ENCODE results near the gene AGAP3.
"Not testable (repeated sequence)": the region's sequence is repeated elsewhere in the genome, so short reads cannot be mapped to it uniquely, and the experiment has no call there.

The AGAP3 gene

DNA sequence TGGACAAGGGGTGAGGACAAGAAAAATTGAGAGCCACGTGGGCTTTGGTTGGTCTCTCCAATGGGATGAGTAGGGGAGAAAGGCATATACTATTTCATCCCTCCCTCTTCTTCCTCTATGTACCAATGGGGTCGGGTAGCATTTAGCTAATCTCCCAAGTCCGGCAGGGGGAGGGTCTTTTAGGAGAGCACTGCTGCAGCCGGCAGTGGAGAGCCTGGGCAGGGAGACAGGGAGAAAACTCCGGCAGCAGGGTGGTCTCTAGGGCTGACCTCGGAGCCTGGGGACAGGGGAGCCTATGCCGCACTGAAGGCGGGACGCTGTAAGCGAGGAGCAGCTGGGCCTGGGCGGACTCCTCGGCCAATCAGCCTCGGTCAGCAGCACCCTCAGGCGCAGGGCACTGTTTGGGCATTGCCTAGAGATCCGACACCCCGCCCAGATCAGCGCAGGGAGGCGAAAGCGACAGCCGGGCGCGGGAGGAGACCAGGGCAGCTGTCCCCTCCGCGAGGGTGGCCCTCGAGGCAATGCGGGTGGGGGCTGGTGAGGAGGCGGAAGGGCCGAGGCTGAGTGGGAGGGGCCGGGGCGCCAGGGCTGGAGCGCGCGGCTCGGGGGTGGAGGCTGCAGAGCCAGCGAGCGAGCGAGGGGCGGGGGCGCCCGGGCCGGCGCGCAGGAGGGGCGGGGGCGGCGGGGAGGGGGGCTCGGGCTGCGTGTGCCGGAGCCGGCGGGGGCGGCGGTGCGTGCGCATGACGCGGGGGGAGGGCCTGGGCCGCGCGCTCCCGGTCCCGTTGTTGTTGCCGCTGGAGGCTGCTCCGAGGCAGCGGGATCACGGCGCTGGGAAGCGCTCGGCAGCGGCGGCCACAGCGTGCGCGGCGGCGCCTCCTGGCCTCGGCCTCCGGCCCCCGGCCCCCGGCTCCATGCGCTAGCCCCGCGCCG lies at the start of gene AGAP3:
Gene AGAP3 (plus strand): TSS at position 785 of the 930 bp plus-strand sequence. CDS start 267 bp downstream, outside the sequence.
- H3K4me3 ChIP-seq (ENCODE audit: low read depth, low read length): peak within 1 kb of the TSS; percentile 63
- peak; percentile 50 for TF ChIP-seq MAX (IDR thresholded peaks at IDR 0.05; ENCODE audit: low read depth, low read length)
- peak; percentile 92 for TF ChIP-seq POLR2A (IDR thresholded peaks at IDR 0.05; ENCODE audit: extremely low read depth, insufficient read length)
- TF ChIP-seq, protein P1, sequence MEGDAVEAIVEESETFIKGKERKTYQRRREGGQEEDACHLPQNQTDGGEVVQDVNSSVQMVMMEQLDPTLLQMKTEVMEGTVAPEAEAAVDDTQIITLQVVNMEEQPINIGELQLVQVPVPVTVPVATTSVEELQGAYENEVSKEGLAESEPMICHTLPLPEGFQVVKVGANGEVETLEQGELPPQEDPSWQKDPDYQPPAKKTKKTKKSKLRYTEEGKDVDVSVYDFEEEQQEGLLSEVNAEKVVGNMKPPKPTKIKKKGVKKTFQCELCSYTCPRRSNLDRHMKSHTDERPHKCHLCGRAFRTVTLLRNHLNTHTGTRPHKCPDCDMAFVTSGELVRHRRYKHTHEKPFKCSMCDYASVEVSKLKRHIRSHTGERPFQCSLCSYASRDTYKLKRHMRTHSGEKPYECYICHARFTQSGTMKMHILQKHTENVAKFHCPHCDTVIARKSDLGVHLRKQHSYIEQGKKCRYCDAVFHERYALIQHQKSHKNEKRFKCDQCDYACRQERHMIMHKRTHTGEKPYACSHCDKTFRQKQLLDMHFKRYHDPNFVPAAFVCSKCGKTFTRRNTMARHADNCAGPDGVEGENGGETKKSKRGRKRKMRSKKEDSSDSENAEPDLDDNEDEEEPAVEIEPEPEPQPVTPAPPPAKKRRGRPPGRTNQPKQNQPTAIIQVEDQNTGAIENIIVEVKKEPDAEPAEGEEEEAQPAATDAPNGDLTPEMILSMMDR (IDR thresholded peaks at IDR 0.05; ENCODE audit: low read depth, low read length): no peak
- TF ChIP-seq MYC (IDR thresholded peaks at IDR 0.05; ENCODE audit: low read depth, low read length): peak; percentile 79
- peak; percentile 92 for DNase-seq (ENCODE audit: low read depth)

GRCh38 chr7:151038951-151039849 lies 47.1 kb upstream of the AGAP3 start:
- no peak overlapping the region for H3K4me3 ChIP-seq (ENCODE audit: low read depth, low read length)
- peak; percentile 99 for DNase-seq (ENCODE audit: low read depth)

DNA sequence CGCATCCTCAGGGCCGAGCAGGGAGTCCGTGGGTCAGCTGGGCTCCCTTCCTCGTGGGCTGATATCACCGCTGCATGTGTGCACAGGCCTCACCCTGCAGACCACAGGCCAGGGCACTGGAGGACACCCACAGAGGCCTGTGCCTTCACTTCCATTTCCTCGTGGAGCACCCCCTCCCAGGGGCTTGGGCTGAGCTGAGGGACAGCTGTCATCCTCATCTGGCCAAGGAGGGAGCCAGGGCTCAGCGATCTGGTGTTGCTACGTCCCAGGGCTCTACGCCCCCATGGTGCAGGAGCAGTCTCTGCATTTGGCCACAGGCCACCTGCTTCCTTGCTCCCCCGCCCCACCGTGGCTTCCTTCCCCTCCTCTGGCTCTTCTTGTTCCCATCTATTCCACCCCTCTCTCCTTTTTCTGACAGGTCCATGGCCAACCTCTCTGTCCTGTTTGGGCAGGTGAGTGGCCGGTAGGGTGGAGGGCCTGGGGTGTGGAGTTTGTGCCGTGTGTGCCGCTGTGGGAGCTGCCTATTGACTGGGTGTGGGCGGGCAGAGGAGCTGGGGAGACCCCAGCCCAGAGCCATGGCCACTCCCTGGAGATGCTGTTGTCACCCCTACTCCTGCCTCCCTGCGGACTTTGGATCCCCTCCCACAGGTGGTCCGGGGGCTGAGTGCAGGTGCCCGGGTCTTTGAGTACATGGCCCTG lies 46.3 kb upstream of the AGAP3 start:
- H3K4me3 ChIP-seq (ENCODE audit: low read depth, low read length): no peak overlapping the region
- TF ChIP-seq MYC (IDR thresholded peaks at IDR 0.05; ENCODE audit: low read depth, low read length) (no peak), POLR2A (IDR thresholded peaks at IDR 0.05; ENCODE audit: extremely low read depth, insufficient read length) (no peak), MAX (IDR thresholded peaks at IDR 0.05; ENCODE audit: low read depth, low read length) (no peak)
- TF ChIP-seq, protein P1 (IDR thresholded peaks at IDR 0.05; ENCODE audit: low read depth, low read length): no peak
- DNase-seq (ENCODE audit: low read depth): peak; percentile 54

More at GRCh38 chr7:151038951-151039849, 47.1 kb upstream of the AGAP3 start:
- TF ChIP-seq, protein P1 (IDR thresholded peaks at IDR 0.05; ENCODE audit: low read depth, low read length): no peak
- TF ChIP-seq MYC (IDR thresholded peaks at IDR 0.05; ENCODE audit: low read depth, low read length) (no peak), POLR2A (IDR thresholded peaks at IDR 0.05; ENCODE audit: extremely low read depth, insufficient read length) (no peak), MAX (IDR thresholded peaks at IDR 0.05; ENCODE audit: low read depth, low read length) (peak; percentile 14; the same call in 1 of the 2 replicates)

DNA sequence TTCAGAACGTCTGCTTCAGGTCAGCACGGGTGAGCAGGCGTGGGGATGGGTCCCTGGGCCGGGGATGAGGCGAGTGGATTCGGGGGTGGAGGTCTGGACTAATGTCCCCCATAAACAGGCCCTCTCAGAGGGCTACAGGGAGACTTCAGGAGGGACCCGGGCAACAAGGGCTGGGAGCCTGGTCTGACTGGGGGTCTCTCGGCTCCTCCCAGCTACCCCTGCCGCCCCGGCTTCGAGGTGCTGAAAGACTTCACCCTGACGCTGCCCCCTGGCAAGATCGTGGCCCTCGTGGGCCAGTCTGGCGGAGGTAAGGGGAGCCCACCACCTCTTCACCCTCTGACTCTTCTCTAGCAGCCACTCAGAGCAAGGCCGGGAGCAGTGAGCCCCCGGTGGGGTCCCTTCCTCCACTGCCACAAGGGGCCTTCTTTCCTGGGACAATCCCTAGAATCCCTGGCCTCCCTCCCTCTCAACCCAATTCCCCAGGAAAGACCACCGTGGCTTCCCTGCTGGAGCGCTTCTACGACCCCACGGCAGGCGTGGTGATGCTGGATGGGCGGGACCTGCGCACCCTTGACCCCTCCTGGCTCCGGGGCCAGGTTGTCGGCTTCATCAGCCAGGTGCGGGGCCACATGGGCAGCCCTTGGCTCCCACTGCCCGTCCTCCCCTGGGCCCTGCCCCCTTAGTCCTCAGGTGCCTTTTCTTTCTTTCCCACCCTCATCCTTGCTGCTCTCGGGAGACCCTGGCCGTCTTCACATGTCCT lies 45.5 kb upstream of the AGAP3 start:
- H3K4me3 ChIP-seq (ENCODE audit: low read depth, low read length): no peak overlapping the region
- DNase-seq (ENCODE audit: low read depth): no peak
- no peak for TF ChIP-seq POLR2A (IDR thresholded peaks at IDR 0.05; ENCODE audit: extremely low read depth, insufficient read length)
- TF ChIP-seq, protein P1 (IDR thresholded peaks at IDR 0.05; ENCODE audit: low read depth, low read length): no peak
- no peak for TF ChIP-seq MAX (IDR thresholded peaks at IDR 0.05; ENCODE audit: low read depth, low read length)
- TF ChIP-seq MYC (IDR thresholded peaks at IDR 0.05; ENCODE audit: low read depth, low read length): no peak

- not testable (repeated sequence) for H3K4me3 ChIP-seq (ENCODE audit: low read depth, low read length); DNase-seq (ENCODE audit: low read depth)
These were observed 42.8 kb upstream of the AGAP3 start for GRCh38 chr7:151043449-151043848.
